MM.1S (cell line): Measurements from ENCODE around the gene TFR2.

Experiments
- EZH2phosphoT487 ChIP-seq: fragments of 300-600 bp; sonication (generic); IDR thresholded peaks from 2 replicates; pipeline ENCODE4 v1.6.1; 2018; ENCODE audit warnings: antibody characterized with exemption, low read length
- TF ChIP-seq, protein P1 (sequence below): fragments of 300-600 bp; sonication (generic); IDR thresholded peaks from 2 replicates; pipeline ENCODE4 v1.5.1; 2016; ENCODE audit warnings: antibody characterized with exemption, low read length, mixed read lengths

DNA sequence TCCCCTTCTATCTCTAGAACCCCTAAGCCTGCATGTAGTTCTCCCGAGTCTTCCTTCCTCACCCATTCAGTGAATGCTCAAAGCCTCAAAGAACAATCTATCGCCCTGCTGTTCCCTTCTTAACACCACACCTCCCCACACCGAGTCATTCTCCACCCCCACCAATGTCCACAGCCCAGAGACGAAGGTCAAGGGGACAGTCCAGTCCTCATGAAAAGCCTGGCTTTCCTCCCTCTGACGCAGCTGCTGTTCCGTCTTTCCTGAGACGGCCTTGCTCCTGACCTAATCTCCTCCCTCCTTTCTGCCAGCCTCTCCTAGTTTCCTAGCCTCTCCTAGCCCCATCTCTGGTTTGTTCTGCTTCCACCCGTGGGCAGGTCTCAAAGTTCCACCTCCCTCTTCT is 19.8 kb downstream of the TFR2 start:
- TF ChIP-seq, protein P1, sequence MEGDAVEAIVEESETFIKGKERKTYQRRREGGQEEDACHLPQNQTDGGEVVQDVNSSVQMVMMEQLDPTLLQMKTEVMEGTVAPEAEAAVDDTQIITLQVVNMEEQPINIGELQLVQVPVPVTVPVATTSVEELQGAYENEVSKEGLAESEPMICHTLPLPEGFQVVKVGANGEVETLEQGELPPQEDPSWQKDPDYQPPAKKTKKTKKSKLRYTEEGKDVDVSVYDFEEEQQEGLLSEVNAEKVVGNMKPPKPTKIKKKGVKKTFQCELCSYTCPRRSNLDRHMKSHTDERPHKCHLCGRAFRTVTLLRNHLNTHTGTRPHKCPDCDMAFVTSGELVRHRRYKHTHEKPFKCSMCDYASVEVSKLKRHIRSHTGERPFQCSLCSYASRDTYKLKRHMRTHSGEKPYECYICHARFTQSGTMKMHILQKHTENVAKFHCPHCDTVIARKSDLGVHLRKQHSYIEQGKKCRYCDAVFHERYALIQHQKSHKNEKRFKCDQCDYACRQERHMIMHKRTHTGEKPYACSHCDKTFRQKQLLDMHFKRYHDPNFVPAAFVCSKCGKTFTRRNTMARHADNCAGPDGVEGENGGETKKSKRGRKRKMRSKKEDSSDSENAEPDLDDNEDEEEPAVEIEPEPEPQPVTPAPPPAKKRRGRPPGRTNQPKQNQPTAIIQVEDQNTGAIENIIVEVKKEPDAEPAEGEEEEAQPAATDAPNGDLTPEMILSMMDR: no peak
- no peak for TF ChIP-seq EZH2phosphoT487
